SU-DHL-6 (cell line): ENCODE measurements around the gene SLC16A12.

Source experiments
- EZH2phosphoT487 ChIP-seq: fragments of 200-600 bp; sonication (generic), shearing (Covaris generic); conservative IDR thresholded peaks from 2 replicates; pipeline ENCODE4 v1.6.1; 2018; ENCODE audit warnings: mild to moderate bottlenecking, antibody characterized with exemption, low read length, moderate library complexity, mixed read lengths
- TF ChIP-seq, protein P1 (sequence below): fragments of 200-600 bp; sonication (generic); IDR thresholded peaks from one replicate; pipeline ENCODE4 v1.5.1; 2017; ENCODE audit warnings: antibody characterized with exemption, mild to moderate bottlenecking, low read length, moderate library complexity; ENCODE audit not compliant: insufficient read depth, poor library complexity, severe bottlenecking

DNA sequence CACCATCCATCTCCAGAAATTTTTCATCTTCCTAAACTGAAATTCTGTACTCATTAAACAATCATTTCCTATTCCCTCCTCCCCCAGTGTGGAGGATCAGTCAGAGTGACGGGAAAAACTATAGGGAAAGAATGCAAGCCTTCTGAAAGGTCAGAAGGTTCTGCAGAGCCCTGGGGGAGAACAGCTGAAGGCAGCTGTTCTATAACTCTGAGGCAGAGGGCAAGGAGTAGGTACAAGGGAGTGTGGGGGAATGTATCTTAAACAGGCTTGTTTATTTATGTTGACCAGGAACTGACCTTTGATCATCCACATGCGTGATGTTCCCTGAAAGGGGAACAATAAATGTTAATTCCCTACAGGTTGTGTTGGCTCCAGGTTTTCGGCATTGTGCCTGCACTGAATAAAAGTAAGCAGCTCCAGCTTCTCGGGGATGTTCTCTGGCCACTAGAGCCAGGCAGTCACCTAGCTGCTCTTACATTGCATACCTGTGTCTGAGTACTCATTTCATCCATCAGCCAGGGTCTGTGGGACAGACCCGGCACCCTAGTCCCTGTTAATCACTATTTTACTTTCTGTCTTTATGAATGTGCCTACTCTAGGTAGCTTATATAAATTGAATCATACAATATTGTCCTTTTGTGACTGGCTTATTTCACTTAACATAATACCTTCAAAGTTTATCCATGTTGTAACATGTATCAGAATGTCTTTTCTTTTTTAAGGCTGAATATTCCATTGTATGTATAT lies 137.2 kb downstream of the SLC16A12 start:
- TF ChIP-seq EZH2phosphoT487, result no peak
- TF ChIP-seq, protein P1, sequence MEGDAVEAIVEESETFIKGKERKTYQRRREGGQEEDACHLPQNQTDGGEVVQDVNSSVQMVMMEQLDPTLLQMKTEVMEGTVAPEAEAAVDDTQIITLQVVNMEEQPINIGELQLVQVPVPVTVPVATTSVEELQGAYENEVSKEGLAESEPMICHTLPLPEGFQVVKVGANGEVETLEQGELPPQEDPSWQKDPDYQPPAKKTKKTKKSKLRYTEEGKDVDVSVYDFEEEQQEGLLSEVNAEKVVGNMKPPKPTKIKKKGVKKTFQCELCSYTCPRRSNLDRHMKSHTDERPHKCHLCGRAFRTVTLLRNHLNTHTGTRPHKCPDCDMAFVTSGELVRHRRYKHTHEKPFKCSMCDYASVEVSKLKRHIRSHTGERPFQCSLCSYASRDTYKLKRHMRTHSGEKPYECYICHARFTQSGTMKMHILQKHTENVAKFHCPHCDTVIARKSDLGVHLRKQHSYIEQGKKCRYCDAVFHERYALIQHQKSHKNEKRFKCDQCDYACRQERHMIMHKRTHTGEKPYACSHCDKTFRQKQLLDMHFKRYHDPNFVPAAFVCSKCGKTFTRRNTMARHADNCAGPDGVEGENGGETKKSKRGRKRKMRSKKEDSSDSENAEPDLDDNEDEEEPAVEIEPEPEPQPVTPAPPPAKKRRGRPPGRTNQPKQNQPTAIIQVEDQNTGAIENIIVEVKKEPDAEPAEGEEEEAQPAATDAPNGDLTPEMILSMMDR, result no peak
